Measurements from ENCODE around the gene ITGA2. TPM values are rescaled to one million over a fixed set of nuclear protein-coding genes. Genes with fewer than 3 reads are reported as not detected.

ITGA2 gene
- total RNA-seq, 1 experiment from 2014 or later: 36.7 TPM

DNA sequence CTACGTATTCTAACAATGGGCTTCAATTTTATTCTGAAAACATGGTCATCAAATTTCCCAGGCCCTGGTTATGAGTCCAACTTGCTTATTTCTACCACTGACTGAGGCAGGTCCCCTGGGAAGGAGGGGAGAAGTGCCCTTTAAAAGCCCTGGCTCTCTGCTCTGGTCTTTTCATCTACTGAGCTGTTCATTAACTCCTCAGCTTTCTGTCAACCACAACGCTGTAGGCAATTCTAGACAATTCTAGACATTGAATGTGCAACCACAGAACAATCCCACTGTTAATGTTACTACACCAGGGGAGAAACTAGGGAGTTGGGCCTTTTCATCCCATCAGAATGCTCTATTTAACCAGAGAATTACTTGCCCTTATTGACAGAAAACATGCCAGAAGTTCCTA lies 110.4 kb downstream of the ITGA2 start:
- H3K36me3 ChIP-seq (ENCODE audit: low read depth, low read length): peaks cover 35% of the 10 kb centered on the region
- intact Hi-C loops (cut with micrococcal nuclease): loop anchor here (5.0 to 10.0 kb wide), 2 partner anchors 112 to 315 kb away; partner anchors contain the start of genes ITGA1, ITGA2 and PELO
- H3K4me3 ChIP-seq (ENCODE audit: low read length): no peak overlapping the region
- H3F3A ChIP-seq (ENCODE audit: low read length, unreplicated experiment): no peaks in the 10 kb centered on the region
- ChIA-PET CTCF (interaction anchor here (0.6 kb wide), 1 partner anchor 15 kb away, joined by 3 read pairs; no protein-coding TSS in a partner anchor), POLR2A (ENCODE audit: unreplicated experiment) (no interaction called here)
- H3K9me2 ChIP-seq (replicated peaks; ENCODE audit: low read length): no peaks in the 10 kb centered on the region
- DNase-seq (no peak), ATAC-seq (no peak)
- H3K79me2 ChIP-seq (ENCODE audit: low read length): 0 out of 2 replicates have a peak, but pooled peaks cover 2% of the 10 kb centered on the region
- no peaks in the 10 kb centered on the region for H4K20me1 ChIP-seq (ENCODE audit: low read length)
- no peak overlapping the region for H2AFZ ChIP-seq (ENCODE audit: low read length)
- no TSS peak for BruUV-seq (replicated peaks)
- no peak for TF ChIP-seq EZH2phosphoT487 (IDR thresholded peaks at IDR 0.05; ENCODE audit: borderline replicate concordance, low read length)
- no peak for TF ChIP-seq EZH2 (IDR thresholded peaks at IDR 0.05; ENCODE audit: low read length, unreplicated experiment)
- TF ChIP-seq, protein P1, sequence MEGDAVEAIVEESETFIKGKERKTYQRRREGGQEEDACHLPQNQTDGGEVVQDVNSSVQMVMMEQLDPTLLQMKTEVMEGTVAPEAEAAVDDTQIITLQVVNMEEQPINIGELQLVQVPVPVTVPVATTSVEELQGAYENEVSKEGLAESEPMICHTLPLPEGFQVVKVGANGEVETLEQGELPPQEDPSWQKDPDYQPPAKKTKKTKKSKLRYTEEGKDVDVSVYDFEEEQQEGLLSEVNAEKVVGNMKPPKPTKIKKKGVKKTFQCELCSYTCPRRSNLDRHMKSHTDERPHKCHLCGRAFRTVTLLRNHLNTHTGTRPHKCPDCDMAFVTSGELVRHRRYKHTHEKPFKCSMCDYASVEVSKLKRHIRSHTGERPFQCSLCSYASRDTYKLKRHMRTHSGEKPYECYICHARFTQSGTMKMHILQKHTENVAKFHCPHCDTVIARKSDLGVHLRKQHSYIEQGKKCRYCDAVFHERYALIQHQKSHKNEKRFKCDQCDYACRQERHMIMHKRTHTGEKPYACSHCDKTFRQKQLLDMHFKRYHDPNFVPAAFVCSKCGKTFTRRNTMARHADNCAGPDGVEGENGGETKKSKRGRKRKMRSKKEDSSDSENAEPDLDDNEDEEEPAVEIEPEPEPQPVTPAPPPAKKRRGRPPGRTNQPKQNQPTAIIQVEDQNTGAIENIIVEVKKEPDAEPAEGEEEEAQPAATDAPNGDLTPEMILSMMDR (conservative IDR thresholded peaks at IDR 0.05; ENCODE audit: low read depth, low read length): no peak
- H3K9me3 ChIP-seq (ENCODE audit: low read length): no peaks in the 10 kb centered on the region
- H3K27ac ChIP-seq (ENCODE audit: low read length): no peak overlapping the region
- H3K27me3 ChIP-seq (ENCODE audit: low read length): no peaks in the 10 kb centered on the region
- H3K4me2 ChIP-seq (ENCODE audit: low read length): no peak overlapping the region
- H3K4me1 ChIP-seq (ENCODE audit: insufficient read depth, low read length): no peaks in the 10 kb centered on the region
- no peak overlapping the region for H3K9ac ChIP-seq (ENCODE audit: low read length)

DNA sequence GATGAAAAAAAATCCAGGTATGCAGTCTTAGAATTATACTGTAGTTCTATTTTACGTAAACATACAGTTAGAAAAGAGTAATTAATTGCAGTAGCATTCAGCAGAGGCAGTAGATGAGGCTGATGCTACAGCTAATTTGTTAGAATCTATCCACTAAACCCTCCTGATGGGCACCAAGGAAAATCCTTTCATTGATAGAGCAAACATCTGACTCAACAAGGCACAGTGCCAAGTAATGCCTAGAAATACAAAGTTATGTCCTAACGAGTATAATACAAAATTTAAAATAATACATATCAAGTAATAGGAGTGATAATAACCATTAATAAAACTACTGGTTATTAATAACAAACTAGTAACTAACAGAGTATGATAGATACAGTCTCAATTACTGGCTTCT lies 111.5 kb downstream of the ITGA2 start:
- TF ChIP-seq, protein P1 (conservative IDR thresholded peaks at IDR 0.05; ENCODE audit: low read depth, low read length): no peak
- TF ChIP-seq EZH2phosphoT487 (IDR thresholded peaks at IDR 0.05; ENCODE audit: borderline replicate concordance, low read length) (no peak), EZH2 (IDR thresholded peaks at IDR 0.05; ENCODE audit: low read length, unreplicated experiment) (no peak)
- ChIA-PET CTCF (no interaction called here), POLR2A (ENCODE audit: unreplicated experiment) (no interaction called here)
- Histone ChIP-seq H3K9ac (ENCODE audit: low read length) (no peak overlapping the region), H3K4me2 (ENCODE audit: low read length) (no peak overlapping the region), H3F3A (ENCODE audit: low read length, unreplicated experiment) (no peaks in the 10 kb centered on the region), H3K4me3 (ENCODE audit: low read length) (no peak overlapping the region), H3K27ac (ENCODE audit: low read length) (no peak overlapping the region), H4K20me1 (ENCODE audit: low read length) (no peaks in the 10 kb centered on the region), H3K9me2 (replicated peaks; ENCODE audit: low read length) (no peaks in the 10 kb centered on the region), H3K4me1 (ENCODE audit: insufficient read depth, low read length) (no peaks in the 10 kb centered on the region), H2AFZ (ENCODE audit: low read length) (no peak overlapping the region), H3K36me3 (ENCODE audit: low read depth, low read length) (peaks cover 30% of the 10 kb centered on the region), H3K9me3 (ENCODE audit: low read length) (no peaks in the 10 kb centered on the region), H3K27me3 (ENCODE audit: low read length) (no peaks in the 10 kb centered on the region), H3K79me2 (ENCODE audit: low read length) (0 out of 2 replicates have a peak, but pooled peaks cover 5% of the 10 kb centered on the region)
- no TSS peak for BruUV-seq (replicated peaks)
- intact Hi-C loops (cut with micrococcal nuclease): no loop called here
- DNase-seq (peak; percentile 63), ATAC-seq (peak; percentile 39)

DNA sequence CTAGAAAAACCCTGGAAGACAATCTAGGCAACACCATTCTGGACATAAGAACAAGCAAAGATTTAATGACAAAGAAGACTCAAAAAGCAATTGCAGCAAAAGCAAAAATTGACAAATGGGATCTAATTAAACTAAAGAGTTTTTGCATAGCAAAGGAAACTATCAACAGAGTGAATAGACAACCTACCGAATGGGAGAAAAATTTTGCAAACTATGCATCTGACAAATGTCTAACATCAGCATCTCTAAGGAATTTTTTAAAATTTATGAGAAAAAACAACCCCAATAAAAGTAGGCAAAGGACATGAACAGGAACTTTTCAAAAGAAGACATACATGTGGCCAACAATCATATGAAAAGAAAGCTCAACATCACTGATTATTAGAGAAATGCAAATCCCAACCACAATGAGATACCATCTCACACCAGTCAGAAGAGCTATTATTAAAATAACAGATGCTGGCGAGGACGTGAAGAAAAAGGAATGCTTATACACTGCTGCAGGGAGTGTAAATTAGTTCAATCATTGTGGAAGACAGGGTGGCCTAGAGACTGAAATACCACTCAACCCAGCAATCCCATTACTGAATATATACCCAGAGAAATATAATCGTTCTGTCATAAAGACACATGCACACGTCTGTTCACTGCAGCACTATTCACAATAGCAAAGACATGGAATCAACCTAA lies 116.6 kb downstream of the ITGA2 start:
- no peak overlapping the region for H3K4me3 ChIP-seq (ENCODE audit: low read length)
- no TSS peak for BruUV-seq (replicated peaks)
- H3K9me2 ChIP-seq (replicated peaks; ENCODE audit: low read length): no peaks in the 10 kb centered on the region
- TF ChIP-seq, protein P1 (conservative IDR thresholded peaks at IDR 0.05; ENCODE audit: low read depth, low read length): no peak
- TF ChIP-seq EZH2phosphoT487 (IDR thresholded peaks at IDR 0.05; ENCODE audit: borderline replicate concordance, low read length) (no peak), EZH2 (IDR thresholded peaks at IDR 0.05; ENCODE audit: low read length, unreplicated experiment) (no peak)
- ATAC-seq (no peak), DNase-seq (no peak)
- POLR2A ChIA-PET (ENCODE audit: unreplicated experiment): no interaction called here
- intact Hi-C loops (cut with micrococcal nuclease): no loop called here
- no peak overlapping the region for H3K9ac ChIP-seq (ENCODE audit: low read length)
- peaks cover 17% of the 10 kb centered on the region for H3K4me1 ChIP-seq (ENCODE audit: insufficient read depth, low read length)
- CTCF ChIA-PET: no interaction called here
- H3K36me3 ChIP-seq (ENCODE audit: low read depth, low read length): peaks cover 10% of the 10 kb centered on the region; the same call in 1 of the 2 replicates
- H3K4me2 ChIP-seq (ENCODE audit: low read length): no peak overlapping the region
- H4K20me1 ChIP-seq (ENCODE audit: low read length): no peaks in the 10 kb centered on the region
- H3K27me3 ChIP-seq (ENCODE audit: low read length): no peaks in the 10 kb centered on the region
- H3K79me2 ChIP-seq (ENCODE audit: low read length): peaks cover 54% of the 10 kb centered on the region
- H3F3A ChIP-seq (ENCODE audit: low read length, unreplicated experiment): no peaks in the 10 kb centered on the region
- no peak overlapping the region for H3K27ac ChIP-seq (ENCODE audit: low read length)
- H3K9me3 ChIP-seq (ENCODE audit: low read length): no peaks in the 10 kb centered on the region
- no peak overlapping the region for H2AFZ ChIP-seq (ENCODE audit: low read length)
